ENCODE results near the gene GNA12.

The GNA12 gene

DNA sequence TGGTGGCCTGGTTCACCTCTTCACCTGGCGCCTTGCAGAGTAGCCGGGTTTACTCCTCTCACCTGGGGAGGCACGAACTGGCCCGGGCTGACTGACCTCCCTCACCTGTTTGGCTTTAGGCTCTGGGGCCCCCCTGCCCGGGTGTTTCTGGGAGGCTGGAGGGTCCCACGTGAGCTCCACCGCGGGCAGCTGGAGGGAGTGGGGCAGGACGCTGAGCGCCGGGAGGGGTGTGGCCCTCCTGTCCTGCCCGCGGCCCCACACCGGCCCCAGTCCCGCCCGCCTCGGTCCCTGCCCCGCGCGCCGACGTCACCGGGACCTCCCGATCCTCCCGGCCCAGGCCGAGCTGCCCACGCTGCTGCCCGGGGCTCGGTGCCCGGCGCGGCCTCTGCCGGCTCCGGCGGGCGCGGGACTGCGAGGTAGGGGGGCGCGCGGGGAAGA is 156.2 kb downstream of the GNA12 start, which contains the start of gene AMZ1:
Gene AMZ1, plus strand, starts transcription at position 322 of the 438 bp plus-strand sequence. CDS start 12,250 bp downstream, outside the sequence.
- TF ChIP-seq GATA3 (IDR thresholded peaks at IDR 0.05; ENCODE audit: low read depth, low read length) (no peak), GATA2 (IDR thresholded peaks at IDR 0.05; ENCODE audit: low read depth, low read length) (no peak)

DNA sequence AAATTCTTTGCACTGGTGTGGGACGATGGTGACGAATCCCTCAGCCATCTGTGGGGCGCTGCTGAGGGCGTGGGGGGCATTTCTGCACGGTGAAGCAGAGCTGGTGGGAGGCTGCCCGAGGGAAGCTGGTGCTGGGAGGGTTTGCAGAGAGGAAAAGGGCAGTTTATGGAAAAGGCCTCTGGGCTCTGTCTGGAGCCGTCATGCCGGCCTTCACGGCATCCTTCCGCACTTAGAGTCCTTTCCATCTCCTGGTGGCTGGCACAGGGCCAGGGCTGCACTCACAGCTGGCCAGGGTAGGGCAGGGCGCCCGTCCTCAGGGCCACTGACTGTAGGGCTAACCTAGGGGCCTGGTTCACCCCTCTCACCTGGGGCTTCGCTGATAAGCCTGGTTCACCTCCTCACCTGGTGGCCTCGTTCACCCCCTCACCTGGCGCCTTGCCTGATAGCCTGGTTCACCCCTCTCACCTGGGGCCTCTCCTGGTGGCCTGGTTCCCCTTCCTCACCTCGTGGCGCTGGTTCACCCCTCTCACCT is 156.7 kb downstream of the GNA12 start:
- TF ChIP-seq GATA2 (IDR thresholded peaks at IDR 0.05; ENCODE audit: low read depth, low read length) (no peak), GATA3 (IDR thresholded peaks at IDR 0.05; ENCODE audit: low read depth, low read length) (no peak)

GRCh38 chr7:2686101-2686500 is 158.0 kb downstream of the GNA12 start:
- TF ChIP-seq GATA2 (IDR thresholded peaks at IDR 0.05; ENCODE audit: low read depth, low read length) = no peak
- no peak for TF ChIP-seq GATA3 (IDR thresholded peaks at IDR 0.05; ENCODE audit: low read depth, low read length)

GRCh38 chr7:2684501-2684900 is 159.6 kb downstream of the GNA12 start:
- no peak for TF ChIP-seq GATA3 (IDR thresholded peaks at IDR 0.05; ENCODE audit: low read depth, low read length)
- no peak for TF ChIP-seq GATA2 (IDR thresholded peaks at IDR 0.05; ENCODE audit: low read depth, low read length)

DNA sequence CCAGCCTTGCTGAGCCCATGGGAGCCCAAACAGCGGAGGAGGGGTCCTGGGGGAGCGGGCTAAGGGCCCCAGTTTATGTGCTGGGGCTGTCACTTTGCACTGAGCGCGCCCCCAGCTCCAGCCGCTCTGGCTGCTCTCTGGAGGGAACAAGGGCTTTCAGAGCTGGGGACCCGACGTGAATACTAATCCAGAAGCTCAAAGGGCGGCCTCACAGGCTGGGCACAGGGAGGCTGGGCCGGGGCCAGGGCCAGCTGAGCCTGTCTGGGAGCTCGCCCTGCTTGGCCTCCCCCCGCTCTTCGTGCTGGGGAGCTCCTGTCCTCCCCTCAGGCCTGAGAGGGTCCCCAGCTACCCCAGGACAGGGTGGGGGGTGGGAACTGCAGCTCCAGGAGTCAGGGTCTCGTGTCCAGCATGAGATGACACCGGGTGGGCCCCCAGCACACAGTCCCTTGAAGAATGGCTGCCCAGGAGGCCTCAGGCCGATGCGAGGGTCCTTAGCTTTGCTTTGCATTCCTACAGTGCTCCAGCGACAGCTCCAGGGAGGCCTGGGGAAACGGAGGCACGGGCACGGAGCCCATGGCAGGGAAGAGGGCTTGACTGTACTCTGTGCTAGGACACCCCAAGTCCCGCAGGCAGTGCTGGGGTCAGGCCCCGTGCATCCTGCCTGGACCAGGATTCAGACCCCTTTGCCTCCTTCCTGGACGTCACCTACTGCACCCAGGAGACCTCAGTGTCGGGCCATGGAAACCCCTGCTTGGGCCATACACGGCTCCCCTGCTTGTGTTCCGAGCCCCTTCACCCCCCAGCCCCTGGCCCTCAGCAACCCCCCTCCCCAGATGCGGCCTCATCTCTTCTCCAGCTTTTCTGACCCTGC is 161.9 kb downstream of the GNA12 start:
- TF ChIP-seq GATA3 (IDR thresholded peaks at IDR 0.05; ENCODE audit: low read depth, low read length) = no peak
- no peak for TF ChIP-seq GATA2 (IDR thresholded peaks at IDR 0.05; ENCODE audit: low read depth, low read length)

DNA sequence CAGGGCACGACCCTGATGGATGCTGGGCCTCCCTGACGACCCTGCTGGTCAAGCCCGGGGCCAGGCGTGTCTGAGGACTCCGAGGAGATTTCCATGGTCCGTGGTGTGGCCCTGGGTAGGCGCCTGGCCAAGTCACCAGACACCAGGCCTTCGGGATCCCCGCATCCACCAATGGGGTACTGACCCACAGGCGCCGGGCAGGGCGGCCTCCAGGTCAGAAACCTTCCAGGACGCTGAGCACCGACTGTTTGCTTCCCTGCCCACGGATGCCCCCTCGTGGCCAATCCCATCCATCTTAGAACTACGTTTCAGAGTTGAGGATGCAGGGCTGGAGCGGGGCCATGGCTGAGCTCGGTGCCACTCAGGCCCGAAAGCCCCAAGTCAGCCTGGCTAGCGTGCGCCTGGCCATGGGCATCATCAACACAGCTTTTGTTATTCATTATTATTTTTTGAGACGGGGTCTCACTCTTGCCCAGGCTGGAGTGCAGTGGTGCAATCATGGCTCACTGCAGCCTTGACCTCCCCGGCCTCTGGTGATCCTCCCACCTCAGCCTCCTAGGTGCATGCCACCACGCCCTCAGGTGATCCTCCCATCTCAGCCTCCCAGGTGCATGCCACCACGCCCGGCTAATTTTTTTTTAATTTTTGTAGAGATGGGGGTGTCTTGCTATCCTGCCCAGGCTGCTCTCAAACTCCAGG is 163.2 kb downstream of the GNA12 start:
- TF ChIP-seq GATA3 (IDR thresholded peaks at IDR 0.05; ENCODE audit: low read depth, low read length) (no peak), GATA2 (IDR thresholded peaks at IDR 0.05; ENCODE audit: low read depth, low read length) (no peak)

- TF ChIP-seq GATA3 (IDR thresholded peaks at IDR 0.05; ENCODE audit: low read depth, low read length) (no peak), GATA2 (IDR thresholded peaks at IDR 0.05; ENCODE audit: low read depth, low read length) (no peak)
These were observed 163.9 kb downstream of the GNA12 start for GRCh38 chr7:2680256-2680655.

Data from SH-SY5Y (cell line).